Kidney capillary endothelial cell (primary cell): ENCODE results near the gene FOXN1.

Source experiments
- DNase-seq: peaks from one replicate; pipeline ENCODE4 v3.0.0-alpha.2; 2018; ENCODE audit warnings: low spot score

The FOXN1 gene

GRCh38 chr17:28526381-28526780 is 20.2 kb downstream of the FOXN1 start:
- no peak for DNase-seq

GRCh38 chr17:28527181-28527681 is 21.1 kb downstream of the FOXN1 start:
- no peak for DNase-seq

- DNase-seq = no peak
These were observed 21.7 kb downstream of the FOXN1 start for GRCh38 chr17:28527859-28528258.

- no peak for DNase-seq
These were observed 22.3 kb downstream of the FOXN1 start for GRCh38 chr17:28528327-28529012.

GRCh38 chr17:28529013-28529400 is 22.9 kb downstream of the FOXN1 start:
- DNase-seq = no peak

GRCh38 chr17:28530250-28530649 is 24.1 kb downstream of the FOXN1 start:
- no peak for DNase-seq

- no peak for DNase-seq
These were observed 24.8 kb downstream of the FOXN1 start for GRCh38 chr17:28530926-28531325.

- no peak for DNase-seq
These were observed 26.2 kb downstream of the FOXN1 start for GRCh38 chr17:28532050-28532960.

GRCh38 chr17:28533091-28533807 is 27.1 kb downstream of the FOXN1 start:
- DNase-seq = no peak

GRCh38 chr17:28534740-28535375 is 28.7 kb downstream of the FOXN1 start:
- no peak for DNase-seq

GRCh38 chr17:28536532-28537218 is 30.5 kb downstream of the FOXN1 start:
- DNase-seq = no peak

GRCh38 chr17:28537219-28537610 is 31.1 kb downstream of the FOXN1 start:
- no peak for DNase-seq

GRCh38 chr17:28538296-28538895 is 32.2 kb downstream of the FOXN1 start:
- DNase-seq = no peak

- DNase-seq = no peak
These were observed 34.1 kb downstream of the FOXN1 start for GRCh38 chr17:28540231-28540630.

- DNase-seq = no peak
These were observed 35.3 kb downstream of the FOXN1 start for GRCh38 chr17:28541439-28541838.

- no peak for DNase-seq
These were observed 38.4 kb downstream of the FOXN1 start for GRCh38 chr17:28544402-28545140.

- DNase-seq = no peak
These were observed 39.0 kb downstream of the FOXN1 start for GRCh38 chr17:28545141-28545503.

- DNase-seq = no peak
These were observed 39.8 kb downstream of the FOXN1 start for GRCh38 chr17:28545787-28546415.

GRCh38 chr17:28547096-28547622 is 41.0 kb downstream of the FOXN1 start:
- no peak for DNase-seq
